Tibial nerve (tissue), 4 donors: Measurements from ENCODE around the gene KANK2.

ENCODE experiments used
- EP300 ChIP-seq, 2 donors: sonication (generic); formaldehyde crosslinking; IDR thresholded peaks; one replicate each; pipeline ENCODE4 v1.6.1; 2017; ENCODE audit warnings: antibody characterized with exemption in 2 of 2, mild to moderate bottlenecking in 1 of 2
- POLR2A ChIP-seq, 2 donors: fragments of 450-650 bp; IDR thresholded peaks; one replicate each; pipeline ENCODE4 v1.6.1; 2017; ENCODE audit warnings: antibody characterized with exemption in 2 of 2, mild to moderate bottlenecking in 2 of 2, moderate library complexity in 2 of 2
- TF ChIP-seq, protein P1 (sequence below), 5 experiments: fragments of 200-600 bp in 3 of 5; fragments of 450-650 bp in 2 of 5; sonication (generic) in 3 of 5; IDR thresholded peaks; one replicate each; pipeline ENCODE4 v1.5.1; 2016 to 2019; ENCODE audit warnings: antibody characterized with exemption in 5 of 5, mild to moderate bottlenecking in 3 of 5, moderate library complexity in 2 of 5

DNA sequence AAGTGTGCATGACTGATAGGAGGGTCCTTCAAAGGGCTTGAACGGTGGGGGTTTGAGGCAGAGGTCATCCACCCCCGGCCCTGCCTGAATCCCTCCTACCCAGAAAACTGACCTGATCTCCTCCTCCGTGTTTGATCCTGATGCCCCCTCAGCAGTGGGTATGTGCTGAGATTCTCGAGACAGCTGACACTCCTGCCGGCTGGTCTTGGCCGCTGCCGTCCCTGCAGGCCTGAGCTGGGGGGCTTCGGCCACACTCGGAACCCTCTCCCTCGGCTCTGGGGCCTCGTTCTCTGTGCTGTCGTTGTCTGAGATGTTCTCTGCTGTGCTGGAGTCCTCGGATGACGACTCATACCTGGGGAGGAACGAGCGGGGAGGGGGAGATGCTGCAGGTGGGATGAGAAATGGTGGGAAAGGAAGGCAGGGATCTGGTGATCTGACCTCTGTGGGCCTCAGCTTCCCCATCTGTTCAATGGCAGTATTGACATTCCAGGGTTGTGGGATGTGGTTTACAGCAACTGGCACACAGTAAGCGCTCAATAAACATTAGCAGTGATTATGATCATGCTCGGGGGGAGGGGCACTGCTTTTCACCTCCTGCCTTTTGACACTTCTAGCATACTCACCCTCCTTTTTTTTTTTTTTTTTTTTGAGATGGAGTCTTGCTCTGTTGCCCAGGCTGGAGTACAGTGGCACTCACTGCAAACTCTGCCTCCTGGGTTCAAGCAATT is 20.7 kb downstream of the KANK2 start:
- TF ChIP-seq, protein P1, sequence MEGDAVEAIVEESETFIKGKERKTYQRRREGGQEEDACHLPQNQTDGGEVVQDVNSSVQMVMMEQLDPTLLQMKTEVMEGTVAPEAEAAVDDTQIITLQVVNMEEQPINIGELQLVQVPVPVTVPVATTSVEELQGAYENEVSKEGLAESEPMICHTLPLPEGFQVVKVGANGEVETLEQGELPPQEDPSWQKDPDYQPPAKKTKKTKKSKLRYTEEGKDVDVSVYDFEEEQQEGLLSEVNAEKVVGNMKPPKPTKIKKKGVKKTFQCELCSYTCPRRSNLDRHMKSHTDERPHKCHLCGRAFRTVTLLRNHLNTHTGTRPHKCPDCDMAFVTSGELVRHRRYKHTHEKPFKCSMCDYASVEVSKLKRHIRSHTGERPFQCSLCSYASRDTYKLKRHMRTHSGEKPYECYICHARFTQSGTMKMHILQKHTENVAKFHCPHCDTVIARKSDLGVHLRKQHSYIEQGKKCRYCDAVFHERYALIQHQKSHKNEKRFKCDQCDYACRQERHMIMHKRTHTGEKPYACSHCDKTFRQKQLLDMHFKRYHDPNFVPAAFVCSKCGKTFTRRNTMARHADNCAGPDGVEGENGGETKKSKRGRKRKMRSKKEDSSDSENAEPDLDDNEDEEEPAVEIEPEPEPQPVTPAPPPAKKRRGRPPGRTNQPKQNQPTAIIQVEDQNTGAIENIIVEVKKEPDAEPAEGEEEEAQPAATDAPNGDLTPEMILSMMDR (IDR thresholded peaks at IDR 0.05), result no peak
- no peak for TF ChIP-seq EP300 (IDR thresholded peaks at IDR 0.05)
- no peak for TF ChIP-seq POLR2A (IDR thresholded peaks at IDR 0.05)
